NCI-H1417 treated with DMSO at 0.1 percent for 48 hours (cell line): ENCODE measurements around the gene C2orf66.

ENCODE experiments used
- DNase-seq: peaks from one replicate; lab custom pipeline; 2025; lab: John Stamatoyannopoulos, UW

The C2orf66 gene

GRCh38 chr2:196809260-196809659, at the start of gene C2orf66:
Gene C2orf66, minus strand, starts transcription at chr2:196809355. Its CDS starts 19 bp downstream, at chr2:196809336.
- no peak for DNase-seq

GRCh38 chr2:196854629-196855028, 45.5 kb upstream of the C2orf66 start:
- no peak for DNase-seq

- no peak for DNase-seq
These were observed 44.3 kb upstream of the C2orf66 start for GRCh38 chr2:196853301-196854087.

- no peak for DNase-seq
These were observed 41.9 kb upstream of the C2orf66 start for GRCh38 chr2:196851088-196851487.

GRCh38 chr2:196849895-196850294, 40.7 kb upstream of the C2orf66 start:
- no peak for DNase-seq

- no peak for DNase-seq
These were observed 37.1 kb upstream of the C2orf66 start for GRCh38 chr2:196846295-196846694.

- no peak for DNase-seq
These were observed 36.2 kb upstream of the C2orf66 start for GRCh38 chr2:196845371-196845770.

GRCh38 chr2:196840171-196840570, 31.0 kb upstream of the C2orf66 start:
- no peak for DNase-seq

GRCh38 chr2:196839574-196839973, 30.4 kb upstream of the C2orf66 start:
- no peak for DNase-seq

- no peak for DNase-seq
These were observed 27.3 kb upstream of the C2orf66 start for GRCh38 chr2:196836440-196836839.

GRCh38 chr2:196830701-196831100, 21.5 kb upstream of the C2orf66 start:
- DNase-seq: no peak

- no peak for DNase-seq
These were observed 18.2 kb upstream of the C2orf66 start for GRCh38 chr2:196827356-196827755.

GRCh38 chr2:196823750-196824522, 14.8 kb upstream of the C2orf66 start:
- no peak for DNase-seq

- DNase-seq: no peak
These were observed 12.0 kb upstream of the C2orf66 start for GRCh38 chr2:196821195-196821594.

GRCh38 chr2:196808083-196808665, 981 bp downstream of the C2orf66 start:
- DNase-seq: no peak

GRCh38 chr2:196804381-196804780, 4.8 kb downstream of the C2orf66 start:
- DNase-seq: no peak

- no peak for DNase-seq
These were observed 6.8 kb downstream of the C2orf66 start for GRCh38 chr2:196802401-196802800.

- no peak for DNase-seq
These were observed 7.4 kb downstream of the C2orf66 start for GRCh38 chr2:196801674-196802261.

- DNase-seq: no peak
These were observed 10.2 kb downstream of the C2orf66 start for GRCh38 chr2:196798980-196799379.

GRCh38 chr2:196792865-196793264, 16.3 kb downstream of the C2orf66 start:
- DNase-seq: no peak

GRCh38 chr2:196783431-196784094, 25.6 kb downstream of the C2orf66 start:
- no peak for DNase-seq

- DNase-seq: no peak
These were observed 42.1 kb downstream of the C2orf66 start for GRCh38 chr2:196767101-196767500.
